ENCODE measurements around the gene HTT. TPM values are rescaled to one million over a fixed set of nuclear protein-coding genes. Genes with fewer than 3 reads are reported as not detected.

The HTT gene
- total RNA-seq, 6 donors from 2014 or later: 55.4 to 170 (median 81.5) TPM

GRCh38 chr4:3128976-3129375 is 54.5 kb downstream of the HTT start:
- ATAC-seq (ENCODE audit: low FRiP score in 2 of 2): no peak
- Histone ChIP-seq H3K4me3 (no peak overlapping the region), H3K9me3 (no peaks in the 10 kb centered on the region), H3K4me1 (peaks cover 0 to 5% (median under 1%) of the 10 kb centered on the region in 4 donors), H3K27ac (no peak overlapping the region), H3K27me3 (no peaks in the 10 kb centered on the region), H3K36me3 (peaks cover 6 to 83% (median 69%) of the 10 kb centered on the region in 4 donors)
- 94% methylated on average over 1 of the region's 1 CpG for WGBS, 2 donors
- no peak for TF ChIP-seq EP300 (IDR thresholded peaks at IDR 0.05)
- no peak for TF ChIP-seq POLR2AphosphoS5 (IDR thresholded peaks at IDR 0.05)
- TF ChIP-seq POLR2A (IDR thresholded peaks at IDR 0.05): no peak
- no peak for TF ChIP-seq CTCF (IDR thresholded peaks at IDR 0.05)
- DNase-seq: no peak

- Histone ChIP-seq H3K27me3 (no peaks in the 10 kb centered on the region), H3K9me3 (no peaks in the 10 kb centered on the region), H3K36me3 (peaks cover 6 to 94% (median 75%) of the 10 kb centered on the region in 4 donors), H3K4me3 (no peak overlapping the region), H3K4me1 (peaks cover 6 to 8% (median 7%) of the 10 kb centered on the region in 4 donors), H3K27ac (no peak overlapping the region)
- DNase-seq: no peak
- WGBS, 2 donors: 91 to 92% methylated on average over 3 of the region's 3 CpGs
- TF ChIP-seq EP300 (IDR thresholded peaks at IDR 0.05) (no peak), POLR2A (IDR thresholded peaks at IDR 0.05) (no peak), POLR2AphosphoS5 (IDR thresholded peaks at IDR 0.05) (no peak), CTCF (IDR thresholded peaks at IDR 0.05) (no peak)
- ATAC-seq (ENCODE audit: low FRiP score in 2 of 2): no peak
Measured at GRCh38 chr4:3130201-3130600, 55.7 kb downstream of the HTT start.

GRCh38 chr4:3130826-3131225 is 56.3 kb downstream of the HTT start:
- Histone ChIP-seq H3K9me3 (no peaks in the 10 kb centered on the region), H3K4me3 (no peak overlapping the region), H3K27me3 (no peaks in the 10 kb centered on the region), H3K4me1 (peaks cover 10 to 15% (median 12%) of the 10 kb centered on the region in 4 donors), H3K27ac (no peak overlapping the region), H3K36me3 (peaks cover 6 to 94% (median 72%) of the 10 kb centered on the region in 4 donors)
- DNase-seq: no peak
- 91 to 92% methylated on average over 4 of the region's 4 CpGs for WGBS, 2 donors
- no peak for TF ChIP-seq POLR2AphosphoS5 (IDR thresholded peaks at IDR 0.05)
- TF ChIP-seq CTCF (IDR thresholded peaks at IDR 0.05): no peak
- TF ChIP-seq EP300 (IDR thresholded peaks at IDR 0.05): no peak
- TF ChIP-seq POLR2A (IDR thresholded peaks at IDR 0.05): no peak
- ATAC-seq (ENCODE audit: low FRiP score in 2 of 2): no peak

- peaks cover 11 to 18% (median 16%) of the 10 kb centered on the region in 4 donors for H3K4me1 ChIP-seq
- no peak for TF ChIP-seq CTCF (IDR thresholded peaks at IDR 0.05)
- no peak for TF ChIP-seq POLR2AphosphoS5 (IDR thresholded peaks at IDR 0.05)
- no peak for TF ChIP-seq EP300 (IDR thresholded peaks at IDR 0.05)
- TF ChIP-seq POLR2A (IDR thresholded peaks at IDR 0.05): no peak
- DNase-seq (no peak), ATAC-seq (ENCODE audit: low FRiP score in 2 of 2) (no peak)
- H3K4me3 ChIP-seq: no peak overlapping the region
- 93 to 94% methylated on average over 5 of the region's 5 CpGs for WGBS, 2 donors
- peaks cover 0 to 85% (median 56%) of the 10 kb centered on the region in 4 donors for H3K36me3 ChIP-seq
- no peaks in the 10 kb centered on the region for H3K9me3 ChIP-seq
- H3K27ac ChIP-seq: peak overlapping the region in 2 of 4 donors; percentile 20 to 51
- no peaks in the 10 kb centered on the region for H3K27me3 ChIP-seq
Measured at GRCh38 chr4:3134201-3134600, 59.7 kb downstream of the HTT start.

Measured in upper lobe of left lung (tissue), 6 donors.